A549 (cell line): ENCODE results near the gene DCAF5.

Experiments used
- BCL3 ChIP-seq: fragments of >200 bp; sonication (Bioruptor Twin); formaldehyde crosslinking; IDR thresholded peaks from 3 replicates; pipeline ENCODE4 v1.6.1; 2016
- BHLHE40 ChIP-seq: IDR thresholded peaks from 2 replicates; pipeline ENCODE4 v1.6.1; 2012; ENCODE audit warnings: low read depth, low read length, inconsistent platforms
- FOSL2 ChIP-seq, 2 experiments: fragments of 450-650 bp in 1 of 2; fragments of >200 bp in 1 of 2; sonication (Bioruptor Twin) in 1 of 2; formaldehyde crosslinking; IDR thresholded peaks; 2 replicates each; pipeline versions ENCODE4 v1.5.0 to v1.6.1; 2016 to 2020; ENCODE audit warnings: mild to moderate bottlenecking in 1 of 2, moderate library complexity in 1 of 2
- POLR2A ChIP-seq: IDR thresholded peaks from 2 replicates; pipeline ENCODE4 v1.6.1; 2012; ENCODE audit warnings: mild to moderate bottlenecking, low read length
- RNF2 ChIP-seq: fragments of 200-600 bp; sonication (generic); IDR thresholded peaks from 2 replicates; pipeline ENCODE4 v1.6.1; 2016; ENCODE audit warnings: low read depth, mild to moderate bottlenecking, antibody characterized with exemption, moderate library complexity, borderline replicate concordance
- TF ChIP-seq, protein P1 (sequence below): fragments of >200 bp; sonication (Bioruptor Twin); formaldehyde crosslinking; IDR thresholded peaks from 3 replicates; pipeline ENCODE4 v1.5.1; 2016
- TF ChIP-seq, protein P2 (sequence below): IDR thresholded peaks from 2 replicates; pipeline ENCODE4 v1.6.1; 2012

- TF ChIP-seq, protein P1, sequence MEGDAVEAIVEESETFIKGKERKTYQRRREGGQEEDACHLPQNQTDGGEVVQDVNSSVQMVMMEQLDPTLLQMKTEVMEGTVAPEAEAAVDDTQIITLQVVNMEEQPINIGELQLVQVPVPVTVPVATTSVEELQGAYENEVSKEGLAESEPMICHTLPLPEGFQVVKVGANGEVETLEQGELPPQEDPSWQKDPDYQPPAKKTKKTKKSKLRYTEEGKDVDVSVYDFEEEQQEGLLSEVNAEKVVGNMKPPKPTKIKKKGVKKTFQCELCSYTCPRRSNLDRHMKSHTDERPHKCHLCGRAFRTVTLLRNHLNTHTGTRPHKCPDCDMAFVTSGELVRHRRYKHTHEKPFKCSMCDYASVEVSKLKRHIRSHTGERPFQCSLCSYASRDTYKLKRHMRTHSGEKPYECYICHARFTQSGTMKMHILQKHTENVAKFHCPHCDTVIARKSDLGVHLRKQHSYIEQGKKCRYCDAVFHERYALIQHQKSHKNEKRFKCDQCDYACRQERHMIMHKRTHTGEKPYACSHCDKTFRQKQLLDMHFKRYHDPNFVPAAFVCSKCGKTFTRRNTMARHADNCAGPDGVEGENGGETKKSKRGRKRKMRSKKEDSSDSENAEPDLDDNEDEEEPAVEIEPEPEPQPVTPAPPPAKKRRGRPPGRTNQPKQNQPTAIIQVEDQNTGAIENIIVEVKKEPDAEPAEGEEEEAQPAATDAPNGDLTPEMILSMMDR: no peak
- no peak for TF ChIP-seq POLR2A
- TF ChIP-seq, protein P2, sequence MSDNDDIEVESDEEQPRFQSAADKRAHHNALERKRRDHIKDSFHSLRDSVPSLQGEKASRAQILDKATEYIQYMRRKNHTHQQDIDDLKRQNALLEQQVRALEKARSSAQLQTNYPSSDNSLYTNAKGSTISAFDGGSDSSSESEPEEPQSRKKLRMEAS: no peak
- TF ChIP-seq FOSL2 (IDR thresholded peaks at IDR 0.05): no peak
- no peak for TF ChIP-seq FOSL2 (CRISPR knock-in tag; IDR thresholded peaks at IDR 0.05)
- TF ChIP-seq BHLHE40: no peak
- no peak for TF ChIP-seq RNF2
- TF ChIP-seq BCL3: no peak
Observed at GRCh38 chr14:69076341-69076740, 76.6 kb downstream of the DCAF5 start.
